Measurements from ENCODE around the gene TMEM187. TPM values are rescaled to one million over a fixed set of nuclear protein-coding genes. Genes with fewer than 3 reads are reported as not detected.

TMEM187 gene
- total and polyA plus RNA-seq, 4 donors, result 2.5 to 8.6 (median 5.0) TPM

- no peaks in the 10 kb centered on the region for H3K27me3 ChIP-seq (ENCODE audit: control insufficient read depth in 1 of 2, insufficient read depth in 2 of 2, low read length in 1 of 2)
- DNase-seq, result no peak
- no peaks in the 10 kb centered on the region for H3K4me1 ChIP-seq (ENCODE audit: control insufficient read depth in 1 of 2, insufficient read depth in 2 of 2, low read length in 2 of 2)
- no peaks in the 10 kb centered on the region for H3K9me3 ChIP-seq (ENCODE audit: control insufficient read depth, low read length)
- intact Hi-C loops (cut with DNase I), result loop anchor here in 1 of 2 donors (5.0 kb wide), 1 partner anchor 75 kb away; the partner anchor contains the start of gene MECP2
- H3K4me3 ChIP-seq (ENCODE audit: low read length in 2 of 2), result no peak overlapping the region
- WGBS, 2 donors, result 70 to 82% methylated on average over 5 of the region's 5 CpGs
- no peak overlapping the region for H3K27ac ChIP-seq (ENCODE audit: low read depth in 1 of 2, low read length in 2 of 2)
- H3K36me3 ChIP-seq (ENCODE audit: control insufficient read depth in 1 of 2, insufficient read depth in 2 of 2, low read length in 1 of 2), result no peaks in the 10 kb centered on the region
- ATAC-seq (ENCODE audit: low FRiP score), result no peak
These were observed 49.6 kb downstream of the TMEM187 start for GRCh38 chrX:154022108-154022507.

DNA sequence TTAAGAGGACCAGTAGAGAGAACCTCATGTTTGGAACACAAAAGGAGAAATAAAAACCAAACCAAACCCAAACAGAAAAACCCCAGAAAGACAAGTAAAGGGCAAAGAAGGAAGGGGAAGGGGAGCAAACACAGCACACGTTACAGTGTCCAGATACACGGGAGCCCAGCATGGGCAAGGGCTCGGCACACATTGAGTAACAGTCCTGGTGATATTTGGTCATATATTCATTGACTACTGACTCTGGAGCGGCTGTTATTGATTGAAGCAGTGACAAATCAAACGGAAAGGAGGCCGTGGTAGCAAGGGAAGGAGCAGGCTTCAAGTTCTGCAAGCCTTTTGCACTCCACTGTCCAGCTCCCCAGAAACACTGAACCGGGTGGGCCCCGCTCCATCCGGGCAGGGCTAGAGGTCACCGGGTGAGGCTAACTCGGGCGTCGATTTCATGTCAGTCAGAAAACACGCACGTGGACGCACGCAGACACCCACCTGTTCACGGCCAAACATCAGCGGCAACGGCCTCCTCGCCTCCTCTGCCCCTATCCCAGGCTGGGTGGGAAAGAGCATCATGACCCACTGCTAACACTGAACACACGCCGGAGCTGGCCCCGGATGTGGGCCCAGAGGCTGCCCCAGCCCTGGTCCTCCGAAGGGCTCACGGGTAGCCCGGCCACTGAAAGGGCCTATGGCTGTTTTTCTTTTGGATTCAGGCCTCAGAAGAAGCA, 50.9 kb downstream of the TMEM187 start:
- Histone ChIP-seq H3K4me1 (ENCODE audit: control insufficient read depth in 1 of 2, insufficient read depth in 2 of 2, low read length in 2 of 2) (no peaks in the 10 kb centered on the region), H3K27ac (ENCODE audit: low read depth in 1 of 2, low read length in 2 of 2) (no peak overlapping the region)
- no peak for DNase-seq

GRCh38 chrX:154024271-154024670, 51.7 kb downstream of the TMEM187 start:
- H3K27ac ChIP-seq (ENCODE audit: low read depth in 1 of 2, low read length in 2 of 2), result no peak overlapping the region
- H3K36me3 ChIP-seq (ENCODE audit: control insufficient read depth in 1 of 2, insufficient read depth in 2 of 2, low read length in 1 of 2), result no peaks in the 10 kb centered on the region
- no peaks in the 10 kb centered on the region for H3K27me3 ChIP-seq (ENCODE audit: control insufficient read depth in 1 of 2, insufficient read depth in 2 of 2, low read length in 1 of 2)
- no peaks in the 10 kb centered on the region for H3K9me3 ChIP-seq (ENCODE audit: control insufficient read depth, low read length)
- 85 to 90% methylated on average over 15 of the region's 15 CpGs for WGBS, 2 donors
- H3K4me3 ChIP-seq (ENCODE audit: low read length in 2 of 2), result no peak overlapping the region
- no peak for DNase-seq
- H3K4me1 ChIP-seq (ENCODE audit: control insufficient read depth in 1 of 2, insufficient read depth in 2 of 2, low read length in 2 of 2), result no peaks in the 10 kb centered on the region
- no peak for ATAC-seq (ENCODE audit: low FRiP score)
- intact Hi-C loops (cut with DNase I), result loop anchor here in 1 of 2 donors (5.0 kb wide), 1 partner anchor 73 kb away; the partner anchor contains the start of gene MECP2

More for the DNA sequence above, 50.9 kb downstream of the TMEM187 start:
- no peaks in the 10 kb centered on the region for H3K9me3 ChIP-seq (ENCODE audit: control insufficient read depth, low read length)
- intact Hi-C loops (cut with DNase I), result loop anchor here in 1 of 2 donors (5.0 kb wide), 1 partner anchor 74 kb away; the partner anchor contains the start of gene MECP2
- H3K27me3 ChIP-seq (ENCODE audit: control insufficient read depth in 1 of 2, insufficient read depth in 2 of 2, low read length in 1 of 2), result no peaks in the 10 kb centered on the region
- ATAC-seq (ENCODE audit: low FRiP score), result no peak
- no peaks in the 10 kb centered on the region for H3K36me3 ChIP-seq (ENCODE audit: control insufficient read depth in 1 of 2, insufficient read depth in 2 of 2, low read length in 1 of 2)
- WGBS, 2 donors, result 79% methylated on average over 27 of the region's 27 CpGs
- H3K4me3 ChIP-seq (ENCODE audit: low read length in 2 of 2), result no peak overlapping the region

GRCh38 chrX:154025230-154025629, 52.7 kb downstream of the TMEM187 start:
- DNase-seq (no peak), ATAC-seq (ENCODE audit: low FRiP score) (no peak)
- intact Hi-C loops (cut with DNase I), result no loop called here
- no peaks in the 10 kb centered on the region for H3K4me1 ChIP-seq (ENCODE audit: control insufficient read depth in 1 of 2, insufficient read depth in 2 of 2, low read length in 2 of 2)
- no peak overlapping the region for H3K4me3 ChIP-seq (ENCODE audit: low read length in 2 of 2)
- H3K27me3 ChIP-seq (ENCODE audit: control insufficient read depth in 1 of 2, insufficient read depth in 2 of 2, low read length in 1 of 2), result no peaks in the 10 kb centered on the region
- no peak overlapping the region for H3K27ac ChIP-seq (ENCODE audit: low read depth in 1 of 2, low read length in 2 of 2)
- H3K9me3 ChIP-seq (ENCODE audit: control insufficient read depth, low read length), result no peaks in the 10 kb centered on the region
- 63 to 66% methylated on average over 8 of the region's 8 CpGs for WGBS, 2 donors
- peaks cover 0 to 3% of the 10 kb centered on the region in 2 donors for H3K36me3 ChIP-seq (ENCODE audit: control insufficient read depth in 1 of 2, insufficient read depth in 2 of 2, low read length in 1 of 2)

DNA sequence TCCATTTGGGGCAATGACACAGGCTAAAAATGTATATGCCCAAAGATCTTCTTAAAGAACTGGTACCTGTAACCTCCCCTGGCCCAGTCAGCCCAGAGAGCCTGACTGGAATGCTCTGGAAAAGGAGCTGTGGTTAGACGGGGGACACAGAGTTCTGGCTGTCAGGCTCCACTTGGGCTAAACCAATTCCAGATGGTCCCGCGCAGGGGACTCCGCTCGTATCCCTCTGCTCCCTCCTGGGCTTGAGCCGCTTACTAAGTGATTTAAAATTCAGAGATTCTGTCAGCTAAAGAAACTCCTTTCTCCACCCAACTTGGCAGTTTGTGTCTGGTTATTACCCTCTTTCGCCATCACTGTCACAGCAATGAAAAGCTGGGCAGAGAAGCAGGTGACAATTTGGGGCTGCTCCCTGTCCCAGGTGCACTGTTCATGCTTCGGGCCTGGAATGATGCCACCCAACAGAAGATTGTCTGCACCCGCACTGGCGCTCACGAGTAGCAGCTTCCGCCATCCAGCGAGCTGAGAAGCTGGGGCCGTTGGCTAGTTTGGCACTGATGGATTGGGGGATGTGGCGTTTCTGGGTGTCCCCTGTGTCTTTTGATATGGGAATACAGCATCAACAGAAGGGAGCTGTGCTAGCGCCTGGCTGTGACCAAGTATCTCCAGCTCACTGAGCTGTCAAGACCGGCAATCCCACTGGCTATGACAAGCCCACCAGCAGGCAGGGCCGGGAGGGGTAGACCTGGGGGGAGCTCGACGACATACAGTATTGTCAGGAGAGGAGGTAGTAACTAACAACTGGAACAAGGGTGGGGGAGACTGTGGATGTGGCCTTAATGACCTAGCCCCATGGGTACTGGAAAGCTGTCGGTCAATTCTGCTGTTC, 53.8 kb downstream of the TMEM187 start:
- intact Hi-C loops (cut with DNase I), result no loop called here
- no peak for ATAC-seq (ENCODE audit: low FRiP score)
- peaks cover 0 to 5% of the 10 kb centered on the region in 2 donors for H3K36me3 ChIP-seq (ENCODE audit: control insufficient read depth in 1 of 2, insufficient read depth in 2 of 2, low read length in 1 of 2)
- 77 to 84% methylated on average over 21 of the region's 21 CpGs for WGBS, 2 donors
- no peaks in the 10 kb centered on the region for H3K27me3 ChIP-seq (ENCODE audit: control insufficient read depth in 1 of 2, insufficient read depth in 2 of 2, low read length in 1 of 2)
- H3K27ac ChIP-seq (ENCODE audit: low read depth in 1 of 2, low read length in 2 of 2), result no peak overlapping the region
- no peaks in the 10 kb centered on the region for H3K9me3 ChIP-seq (ENCODE audit: control insufficient read depth, low read length)
- no peak for DNase-seq
- no peaks in the 10 kb centered on the region for H3K4me1 ChIP-seq (ENCODE audit: control insufficient read depth in 1 of 2, insufficient read depth in 2 of 2, low read length in 2 of 2)
- no peak overlapping the region for H3K4me3 ChIP-seq (ENCODE audit: low read length in 2 of 2)

GRCh38 chrX:154027022-154027402, 54.5 kb downstream of the TMEM187 start:
- H3K27me3 ChIP-seq (ENCODE audit: control insufficient read depth in 1 of 2, insufficient read depth in 2 of 2, low read length in 1 of 2), result no peaks in the 10 kb centered on the region
- no peaks in the 10 kb centered on the region for H3K9me3 ChIP-seq (ENCODE audit: control insufficient read depth, low read length)
- DNase-seq (no peak), ATAC-seq (ENCODE audit: low FRiP score) (no peak)
- no peaks in the 10 kb centered on the region for H3K4me1 ChIP-seq (ENCODE audit: control insufficient read depth in 1 of 2, insufficient read depth in 2 of 2, low read length in 2 of 2)
- H3K36me3 ChIP-seq (ENCODE audit: control insufficient read depth in 1 of 2, insufficient read depth in 2 of 2, low read length in 1 of 2), result peaks cover 0 to 7% of the 10 kb centered on the region in 2 donors
- H3K27ac ChIP-seq (ENCODE audit: low read depth in 1 of 2, low read length in 2 of 2), result no peak overlapping the region
- 65 to 78% methylated on average over 6 of the region's 6 CpGs for WGBS, 2 donors
- H3K4me3 ChIP-seq (ENCODE audit: low read length in 2 of 2), result no peak overlapping the region
- intact Hi-C loops (cut with DNase I), result no loop called here

DNA sequence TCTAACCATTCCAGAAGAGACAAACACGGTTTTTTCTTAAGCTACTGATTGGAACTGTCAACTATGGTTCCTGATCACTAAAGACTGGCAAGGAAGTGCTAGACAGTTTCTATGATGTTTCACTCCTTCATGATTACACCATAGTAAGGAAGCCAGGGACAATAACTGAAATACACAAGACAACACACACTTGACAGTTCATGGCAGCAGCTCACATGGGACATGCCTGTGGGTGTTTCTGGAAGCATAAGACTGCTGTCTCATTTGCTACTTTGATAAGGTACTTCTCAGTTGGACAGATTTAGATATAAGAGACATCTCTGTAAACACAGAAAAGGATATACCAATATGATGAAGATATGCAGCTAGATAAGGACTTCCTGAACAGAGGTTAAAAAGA, 55.4 kb downstream of the TMEM187 start:
- no peak for ATAC-seq (ENCODE audit: low FRiP score)
- 44 to 74% methylated on average over 1 of the region's 1 CpG for WGBS, 2 donors
- Histone ChIP-seq H3K36me3 (ENCODE audit: control insufficient read depth in 1 of 2, insufficient read depth in 2 of 2, low read length in 1 of 2) (peaks cover 0 to 7% of the 10 kb centered on the region in 2 donors), H3K9me3 (ENCODE audit: control insufficient read depth, low read length) (no peaks in the 10 kb centered on the region), H3K4me3 (ENCODE audit: low read length in 2 of 2) (no peak overlapping the region), H3K27ac (ENCODE audit: low read depth in 1 of 2, low read length in 2 of 2) (no peak overlapping the region), H3K4me1 (ENCODE audit: control insufficient read depth in 1 of 2, insufficient read depth in 2 of 2, low read length in 2 of 2) (no peaks in the 10 kb centered on the region), H3K27me3 (ENCODE audit: control insufficient read depth in 1 of 2, insufficient read depth in 2 of 2, low read length in 1 of 2) (no peaks in the 10 kb centered on the region)
- DNase-seq, result no peak
- intact Hi-C loops (cut with DNase I), result no loop called here

- Histone ChIP-seq H3K27ac (ENCODE audit: low read depth in 1 of 2, low read length in 2 of 2) (no peak overlapping the region), H3K27me3 (ENCODE audit: control insufficient read depth in 1 of 2, insufficient read depth in 2 of 2, low read length in 1 of 2) (no peaks in the 10 kb centered on the region), H3K9me3 (ENCODE audit: control insufficient read depth, low read length) (no peaks in the 10 kb centered on the region), H3K36me3 (ENCODE audit: control insufficient read depth in 1 of 2, insufficient read depth in 2 of 2, low read length in 1 of 2) (peaks cover 0 to 7% of the 10 kb centered on the region in 2 donors), H3K4me3 (ENCODE audit: low read length in 2 of 2) (no peak overlapping the region), H3K4me1 (ENCODE audit: control insufficient read depth in 1 of 2, insufficient read depth in 2 of 2, low read length in 2 of 2) (no peaks in the 10 kb centered on the region)
- intact Hi-C loops (cut with DNase I), result no loop called here
- WGBS, 2 donors, result 72 to 79% methylated on average over 13 of the region's 13 CpGs
- DNase-seq (peak in 1 of 2 donors; percentile 39), ATAC-seq (ENCODE audit: low FRiP score) (no peak)
These were observed 56.1 kb downstream of the TMEM187 start for GRCh38 chrX:154028502-154029184.
